Measurements from ENCODE around the gene TAF7L.
A peak's percentile ranks its signal among the peaks of the same experiment; 100 is the strongest.
"Not testable (repeated sequence)": the region's sequence is repeated elsewhere in the genome, so short reads cannot be mapped to it uniquely, and the experiment has no call there.

TAF7L gene, protein sequence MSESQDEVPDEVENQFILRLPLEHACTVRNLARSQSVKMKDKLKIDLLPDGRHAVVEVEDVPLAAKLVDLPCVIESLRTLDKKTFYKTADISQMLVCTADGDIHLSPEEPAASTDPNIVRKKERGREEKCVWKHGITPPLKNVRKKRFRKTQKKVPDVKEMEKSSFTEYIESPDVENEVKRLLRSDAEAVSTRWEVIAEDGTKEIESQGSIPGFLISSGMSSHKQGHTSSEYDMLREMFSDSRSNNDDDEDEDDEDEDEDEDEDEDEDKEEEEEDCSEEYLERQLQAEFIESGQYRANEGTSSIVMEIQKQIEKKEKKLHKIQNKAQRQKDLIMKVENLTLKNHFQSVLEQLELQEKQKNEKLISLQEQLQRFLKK

DNA sequence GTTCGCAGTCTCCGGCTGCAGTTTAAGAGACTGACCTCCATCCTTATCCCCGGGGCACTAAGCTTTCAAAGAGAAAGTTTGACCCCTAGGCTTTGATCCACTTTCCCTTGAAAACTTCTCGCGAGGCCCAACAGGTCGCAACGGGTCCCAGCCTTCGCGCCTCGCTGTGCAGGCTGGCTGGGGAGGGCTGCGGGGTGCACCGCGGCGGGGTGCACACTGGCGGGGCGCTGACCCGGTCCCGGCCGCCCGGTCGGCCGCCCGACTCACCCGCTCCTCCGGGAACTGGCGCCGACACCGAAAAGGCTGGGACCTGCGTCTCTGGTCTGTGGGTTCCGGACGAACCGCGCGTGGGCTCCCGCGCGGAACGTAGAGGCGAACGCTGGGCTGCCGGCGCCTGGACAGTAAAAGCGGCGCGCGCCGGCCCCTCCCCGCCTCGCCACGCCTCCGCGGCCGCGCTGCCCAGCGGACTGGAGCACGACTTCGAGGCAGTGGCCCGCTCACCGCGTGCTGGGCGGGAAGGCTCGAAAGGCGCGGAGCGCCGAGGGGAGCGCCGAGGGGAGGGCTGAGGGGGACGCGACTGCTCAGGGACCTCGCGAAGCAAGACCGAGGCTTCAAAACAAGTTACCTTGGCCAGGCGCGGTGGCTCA, at the start of gene TAF7L:
Gene TAF7L, minus strand, starts transcription at position 378 of the 647 bp plus-strand sequence. CDS start 3,791 bp downstream, outside the sequence.
- H3K4me1 ChIP-seq = no peaks in the 10 kb centered on the region
- H3K27me3 ChIP-seq = no peaks in the 10 kb centered on the region
- H4K20me1 ChIP-seq = no peaks in the 10 kb centered on the region
- H3K4me3 ChIP-seq = no peak within 1 kb of the TSS
- H3K9ac ChIP-seq = no peak within 1 kb of the TSS
- H3K4me2 ChIP-seq = no peak within 1 kb of the TSS
- peaks cover 12% of the 10 kb centered on the region for H3K9me3 ChIP-seq
- no peak for TF ChIP-seq Cebpa-rat (IDR thresholded peaks at IDR 0.05)
- H3K36me3 ChIP-seq = no peaks in the 10 kb centered on the region
- H3K27ac ChIP-seq = no peak within 1 kb of the TSS

DNA sequence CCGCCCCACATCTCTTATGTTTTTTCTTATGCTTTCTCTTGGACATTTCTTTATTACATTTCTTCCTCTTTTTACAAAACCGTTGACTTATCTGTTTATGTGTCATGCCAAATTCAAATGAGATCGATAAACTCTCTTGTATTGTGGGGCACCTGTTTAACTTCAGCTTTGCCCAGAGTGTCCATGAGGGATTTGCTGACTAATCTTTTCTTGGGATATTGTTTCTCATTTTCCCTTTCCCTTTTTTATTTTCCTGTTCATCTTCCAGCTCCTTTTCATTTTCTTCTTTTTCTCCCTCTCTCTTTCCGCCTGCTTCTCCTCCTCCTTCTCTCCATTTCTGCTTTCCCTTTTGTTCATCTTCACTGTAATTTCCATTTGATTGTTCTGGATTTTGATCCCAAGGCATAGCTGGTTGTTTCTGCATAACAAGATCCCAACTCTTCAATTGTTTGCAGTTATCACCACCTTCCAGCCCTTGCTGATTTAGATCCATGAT, 46.7 kb upstream of the TAF7L start:
- peaks cover 7% of the 10 kb centered on the region; the same call in 1 of the 2 replicates for H3K9me3 ChIP-seq

DNA sequence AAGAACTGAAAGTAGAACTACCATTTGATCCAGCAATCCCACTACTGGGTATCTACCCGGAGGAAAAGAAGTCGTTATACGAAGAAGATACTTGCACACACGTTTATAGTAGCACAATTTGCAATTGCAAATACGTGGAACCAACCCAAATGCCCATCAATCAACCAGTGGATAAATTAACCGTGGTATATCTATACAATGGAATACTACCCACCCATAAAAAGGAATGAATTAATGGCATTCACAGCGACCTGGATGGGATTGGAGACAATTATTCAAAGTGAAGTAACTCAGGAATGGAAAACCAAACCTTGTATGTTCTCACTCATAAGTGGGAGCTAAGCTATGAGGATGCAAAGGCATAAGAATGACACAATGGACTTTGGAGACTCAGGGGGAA, 43.2 kb upstream of the TAF7L start:
- not testable (repeated sequence) for H3K4me3 ChIP-seq, H3K9ac ChIP-seq, H3K4me2 ChIP-seq, H3K4me1 ChIP-seq, H4K20me1 ChIP-seq, H3K27ac ChIP-seq, H3K36me3 ChIP-seq, H3K27me3 ChIP-seq
- H3K9me3 ChIP-seq = peaks cover 11% of the 10 kb centered on the region; the same call in 1 of the 2 replicates

More for the DNA sequence above, 46.7 kb upstream of the TAF7L start:
- Histone ChIP-seq H3K4me3 (no peak overlapping the region), H3K36me3 (no peaks in the 10 kb centered on the region; the same call in 1 of the 2 replicates), H3K4me2 (no peak overlapping the region), H3K4me1 (no peaks in the 10 kb centered on the region), H4K20me1 (no peaks in the 10 kb centered on the region), H3K27me3 (no peaks in the 10 kb centered on the region), H3K27ac (no peak overlapping the region), H3K9ac (no peak overlapping the region)
- no peak for TF ChIP-seq Cebpa-rat (IDR thresholded peaks at IDR 0.05)

DNA sequence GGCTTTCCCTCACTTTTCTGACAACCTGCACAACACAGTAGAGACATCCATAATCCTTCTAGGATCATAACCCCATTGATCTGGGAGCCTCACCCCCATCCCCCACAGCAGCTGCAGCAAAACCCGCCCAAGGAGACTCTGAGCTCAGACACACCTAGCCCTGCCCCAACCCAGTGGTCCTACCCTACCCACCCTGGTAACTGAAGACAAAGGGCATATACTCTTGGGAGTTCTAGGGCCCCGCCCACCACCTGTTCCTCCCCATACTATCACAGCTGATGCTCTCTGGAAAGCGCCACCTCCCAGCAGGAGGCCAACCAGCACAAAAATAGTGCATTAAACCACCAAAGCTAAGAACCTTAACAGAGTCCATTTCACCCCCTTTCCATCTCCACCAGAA, 35.5 kb upstream of the TAF7L start:
- Histone ChIP-seq H3K4me2 (peak overlapping the region; percentile 54), H3K4me1 (peaks cover 10% of the 10 kb centered on the region)
- H3K9me3 ChIP-seq, H3K27me3 ChIP-seq, H3K36me3 ChIP-seq, H3K4me3 ChIP-seq, H4K20me1 ChIP-seq, H3K9ac ChIP-seq, H3K27ac ChIP-seq: not testable (repeated sequence)

DNA sequence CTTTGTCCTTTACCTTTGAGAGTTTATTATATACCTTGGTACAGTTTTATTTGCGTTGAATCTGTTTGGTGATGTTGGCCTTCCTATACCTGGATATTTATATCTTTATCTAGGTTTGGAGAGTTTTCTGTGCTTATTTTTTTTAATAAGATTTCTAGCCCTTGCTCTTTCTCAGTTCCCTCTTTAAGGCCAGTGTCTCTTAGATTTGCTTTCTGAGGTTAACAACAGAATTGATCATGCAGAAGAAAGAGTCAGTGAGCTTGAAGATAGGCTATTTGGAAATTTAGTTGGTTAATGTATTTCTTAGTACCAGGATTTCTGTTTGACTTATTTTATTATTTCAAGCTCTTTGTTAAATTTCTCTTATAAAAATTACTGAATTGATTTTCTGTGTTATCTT, 12.7 kb upstream of the TAF7L start:
- H3K36me3 ChIP-seq = no peaks in the 10 kb centered on the region
- H3K4me2 ChIP-seq = no peak overlapping the region
- no peaks in the 10 kb centered on the region for H3K9me3 ChIP-seq
- no peak overlapping the region for H3K27ac ChIP-seq
- H3K4me1 ChIP-seq = no peaks in the 10 kb centered on the region
- no peak for TF ChIP-seq Cebpa-rat (IDR thresholded peaks at IDR 0.05)
- no peaks in the 10 kb centered on the region for H4K20me1 ChIP-seq
- no peaks in the 10 kb centered on the region for H3K27me3 ChIP-seq
- H3K9ac ChIP-seq = no peak overlapping the region
- H3K4me3 ChIP-seq = no peak overlapping the region

DNA sequence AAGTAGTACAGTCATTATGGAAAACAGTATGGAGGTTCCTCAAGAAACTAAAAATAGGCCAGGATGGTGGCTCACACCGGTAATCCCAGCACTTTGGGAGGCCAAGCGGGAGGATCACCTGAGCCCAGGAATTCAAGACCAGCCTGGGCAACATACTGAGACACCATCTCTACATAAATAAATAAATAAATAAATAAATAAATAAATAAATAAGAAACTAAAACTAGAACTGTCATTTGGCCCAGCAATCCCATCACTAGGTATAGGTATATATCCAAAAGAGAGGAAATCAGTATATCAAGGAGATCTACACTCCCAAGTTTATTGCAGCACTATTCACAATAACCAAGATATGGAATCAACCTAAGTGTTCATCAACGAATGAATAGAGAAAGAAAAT, 4.5 kb upstream of the TAF7L start:
- peaks cover 12% of the 10 kb centered on the region for H3K9me3 ChIP-seq
- H3K27ac ChIP-seq, H3K36me3 ChIP-seq, H3K4me3 ChIP-seq, H3K9ac ChIP-seq, H3K27me3 ChIP-seq, H3K4me2 ChIP-seq, H4K20me1 ChIP-seq, H3K4me1 ChIP-seq: not testable (repeated sequence)

DNA sequence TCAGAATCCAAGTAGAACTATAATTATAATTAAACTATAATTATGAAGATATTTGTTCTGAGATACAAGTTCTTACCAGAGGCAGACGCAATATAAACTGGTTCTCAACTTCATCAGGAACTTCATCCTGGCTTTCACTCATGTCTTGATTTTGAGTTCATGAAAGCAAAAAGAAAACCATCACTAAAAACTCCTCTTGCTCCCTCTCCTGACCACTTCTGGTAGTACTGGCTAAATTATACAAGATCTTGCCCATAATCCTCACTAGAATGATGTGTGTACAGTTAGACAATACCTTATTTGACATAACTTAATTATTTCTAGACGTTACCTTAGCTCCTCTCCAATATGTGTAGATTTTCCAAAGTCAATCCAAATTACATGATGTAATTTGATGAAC, 3.7 kb downstream of the TAF7L start:
- H3K4me2 ChIP-seq = no peak overlapping the region
- H3K9ac ChIP-seq = no peak overlapping the region
- H4K20me1 ChIP-seq = no peaks in the 10 kb centered on the region
- no peak overlapping the region for H3K27ac ChIP-seq
- no peaks in the 10 kb centered on the region for H3K27me3 ChIP-seq
- peaks cover 12% of the 10 kb centered on the region for H3K9me3 ChIP-seq
- H3K4me1 ChIP-seq = no peaks in the 10 kb centered on the region
- no peaks in the 10 kb centered on the region for H3K36me3 ChIP-seq
- no peak overlapping the region for H3K4me3 ChIP-seq
- TF ChIP-seq Cebpa-rat (IDR thresholded peaks at IDR 0.05) = no peak

DNA sequence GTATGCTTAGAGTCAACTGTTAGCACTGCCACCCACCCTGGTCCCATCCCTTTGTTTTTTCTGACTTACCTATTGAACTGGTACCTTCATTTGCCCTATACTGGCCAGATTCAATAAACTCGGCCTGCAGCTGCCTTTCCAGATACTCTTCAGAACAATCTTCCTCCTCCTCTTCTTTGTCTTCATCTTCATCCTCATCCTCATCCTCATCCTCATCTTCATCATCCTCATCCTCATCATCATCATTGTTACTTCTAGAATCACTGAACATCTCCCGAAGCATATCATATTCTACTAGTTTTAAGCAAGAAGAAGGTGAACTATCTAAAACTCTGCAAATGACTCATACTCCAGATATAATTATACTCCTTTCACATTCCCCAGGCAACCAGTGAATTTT, 14.9 kb downstream of the TAF7L start:
- Histone ChIP-seq H3K9me3 (no peaks in the 10 kb centered on the region), H3K4me3 (no peak overlapping the region), H3K27me3 (no peaks in the 10 kb centered on the region), H3K27ac (no peak overlapping the region), H3K36me3 (no peaks in the 10 kb centered on the region), H3K9ac (no peak overlapping the region), H3K4me1 (no peaks in the 10 kb centered on the region), H3K4me2 (no peak overlapping the region), H4K20me1 (no peaks in the 10 kb centered on the region)
- TF ChIP-seq Cebpa-rat (IDR thresholded peaks at IDR 0.05) = no peak

DNA sequence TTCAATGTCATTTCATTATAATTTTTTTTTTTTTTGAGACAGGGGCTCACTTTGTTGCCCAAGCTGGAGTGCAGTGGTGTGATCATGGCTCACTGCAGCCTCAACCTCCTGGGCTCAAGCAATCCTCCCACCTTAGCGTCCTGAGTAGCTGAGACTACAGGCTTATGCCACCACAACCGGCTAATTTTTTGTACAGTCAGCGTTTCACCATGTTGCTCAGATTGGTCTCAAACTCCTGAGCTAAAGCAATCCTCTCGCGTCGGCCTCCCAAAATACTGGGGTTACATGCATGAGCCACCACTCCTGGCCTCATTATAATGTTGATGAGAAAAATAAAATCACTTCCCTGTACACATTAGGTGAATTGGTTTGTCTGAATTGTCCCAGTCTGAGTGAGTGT, 16.9 kb downstream of the TAF7L start:
- Histone ChIP-seq H3K36me3 (no peaks in the 10 kb centered on the region), H3K9ac (no peak overlapping the region), H3K4me2 (no peak overlapping the region), H3K27me3 (no peaks in the 10 kb centered on the region), H3K9me3 (no peaks in the 10 kb centered on the region), H3K4me3 (no peak overlapping the region), H3K4me1 (no peaks in the 10 kb centered on the region), H3K27ac (no peak overlapping the region), H4K20me1 (no peaks in the 10 kb centered on the region)
- TF ChIP-seq Cebpa-rat (IDR thresholded peaks at IDR 0.05) = no peak

DNA sequence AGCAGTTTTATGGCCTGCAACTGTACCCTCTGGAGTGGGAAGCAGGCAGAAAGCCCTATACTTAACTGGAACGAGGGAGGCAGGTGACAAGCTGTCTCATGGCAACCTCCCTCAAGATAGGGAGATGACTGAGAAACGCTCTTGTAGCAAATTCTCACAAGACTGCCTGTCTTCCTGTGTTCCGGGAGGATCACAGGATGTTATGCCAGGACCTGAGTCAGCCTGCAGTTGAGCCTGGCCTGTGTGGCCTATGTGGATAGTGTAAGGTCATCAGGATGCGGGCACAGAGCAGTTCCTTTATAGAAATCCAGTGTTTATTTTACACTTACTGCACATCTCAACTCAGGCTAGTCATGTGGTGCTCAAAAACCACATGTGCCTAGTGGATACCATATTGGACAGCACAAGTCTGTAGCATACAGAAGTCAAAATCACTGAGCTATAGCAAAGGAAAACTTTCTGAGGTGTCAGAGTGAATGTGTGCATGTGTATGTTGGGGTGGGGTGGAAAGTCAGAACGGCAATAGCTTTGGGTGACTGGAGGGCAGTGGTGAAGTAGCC, 25.2 kb downstream of the TAF7L start:
- Histone ChIP-seq H3K4me3 (no peak overlapping the region), H3K27ac (no peak overlapping the region), H3K4me1 (0 out of 2 replicates have a peak, but pooled peaks cover 4% of the 10 kb centered on the region), H4K20me1 (no peaks in the 10 kb centered on the region), H3K4me2 (no peak overlapping the region), H3K27me3 (no peaks in the 10 kb centered on the region), H3K9ac (no peak overlapping the region), H3K9me3 (no peaks in the 10 kb centered on the region), H3K36me3 (no peaks in the 10 kb centered on the region)
- no peak for TF ChIP-seq Cebpa-rat (IDR thresholded peaks at IDR 0.05)
